ENCODE results near the gene NUTF2.
A peak's percentile ranks its signal among the peaks of the same experiment; 100 is the strongest.

Gene NUTF2

DNA sequence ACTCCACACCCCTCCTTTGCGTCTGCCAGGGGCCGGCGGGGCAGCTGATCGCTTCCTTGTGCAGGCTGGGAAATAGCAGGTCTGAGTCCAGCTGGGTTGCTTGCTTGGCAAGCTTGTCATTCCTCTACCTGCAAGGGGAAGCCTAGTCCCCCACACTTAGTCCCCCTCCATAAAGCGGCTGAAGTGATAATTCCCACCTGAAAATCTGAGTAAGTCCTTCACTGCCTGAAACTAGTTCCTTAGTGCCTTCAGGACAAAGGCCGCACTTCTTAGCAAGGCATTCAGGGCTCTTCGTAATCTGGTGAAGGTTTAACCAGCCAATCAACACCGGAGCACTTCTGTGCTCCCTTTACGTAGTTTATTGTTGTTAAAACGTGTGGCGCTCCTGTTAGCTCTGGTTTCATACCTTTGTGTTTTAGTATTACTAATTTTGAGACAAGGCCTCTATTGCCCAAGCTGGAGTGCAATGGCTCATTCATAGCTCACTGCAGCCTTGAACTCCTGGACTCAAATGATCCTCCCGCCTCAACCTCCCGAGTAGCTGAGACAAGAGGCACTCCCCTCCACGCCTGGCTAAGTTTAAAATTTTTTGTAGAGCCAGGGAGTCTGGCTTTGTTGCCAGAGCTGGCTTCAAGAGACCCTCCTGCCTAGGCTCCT lies 47.1 kb downstream of the NUTF2 start:
- H3K4me1 ChIP-seq (ENCODE audit: insufficient read depth, poor library complexity, severe bottlenecking), result peaks cover 12% of the 10 kb centered on the region
- no peaks in the 10 kb centered on the region for H3K36me3 ChIP-seq (ENCODE audit: low read depth)
- H3K27ac ChIP-seq (ENCODE audit: poor library complexity, severe bottlenecking), result peak overlapping the region; percentile 42
- ATAC-seq (ENCODE audit: low read depth) (peak; percentile 13; the same call in 2 of the 3 replicates), DNase-seq (ENCODE audit: low spot score) (no peak)
- H3K4me3 ChIP-seq (ENCODE audit: severe bottlenecking), result peak overlapping the region; percentile 96
- H3K9me3 ChIP-seq (ENCODE audit: severe bottlenecking), result no peaks in the 10 kb centered on the region
- H3K27me3 ChIP-seq (ENCODE audit: insufficient read depth, poor library complexity, severe bottlenecking), result no peaks in the 10 kb centered on the region
- TF ChIP-seq, protein P1, sequence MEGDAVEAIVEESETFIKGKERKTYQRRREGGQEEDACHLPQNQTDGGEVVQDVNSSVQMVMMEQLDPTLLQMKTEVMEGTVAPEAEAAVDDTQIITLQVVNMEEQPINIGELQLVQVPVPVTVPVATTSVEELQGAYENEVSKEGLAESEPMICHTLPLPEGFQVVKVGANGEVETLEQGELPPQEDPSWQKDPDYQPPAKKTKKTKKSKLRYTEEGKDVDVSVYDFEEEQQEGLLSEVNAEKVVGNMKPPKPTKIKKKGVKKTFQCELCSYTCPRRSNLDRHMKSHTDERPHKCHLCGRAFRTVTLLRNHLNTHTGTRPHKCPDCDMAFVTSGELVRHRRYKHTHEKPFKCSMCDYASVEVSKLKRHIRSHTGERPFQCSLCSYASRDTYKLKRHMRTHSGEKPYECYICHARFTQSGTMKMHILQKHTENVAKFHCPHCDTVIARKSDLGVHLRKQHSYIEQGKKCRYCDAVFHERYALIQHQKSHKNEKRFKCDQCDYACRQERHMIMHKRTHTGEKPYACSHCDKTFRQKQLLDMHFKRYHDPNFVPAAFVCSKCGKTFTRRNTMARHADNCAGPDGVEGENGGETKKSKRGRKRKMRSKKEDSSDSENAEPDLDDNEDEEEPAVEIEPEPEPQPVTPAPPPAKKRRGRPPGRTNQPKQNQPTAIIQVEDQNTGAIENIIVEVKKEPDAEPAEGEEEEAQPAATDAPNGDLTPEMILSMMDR (IDR thresholded peaks at IDR 0.05; ENCODE audit: poor library complexity, severe bottlenecking), result no peak

DNA sequence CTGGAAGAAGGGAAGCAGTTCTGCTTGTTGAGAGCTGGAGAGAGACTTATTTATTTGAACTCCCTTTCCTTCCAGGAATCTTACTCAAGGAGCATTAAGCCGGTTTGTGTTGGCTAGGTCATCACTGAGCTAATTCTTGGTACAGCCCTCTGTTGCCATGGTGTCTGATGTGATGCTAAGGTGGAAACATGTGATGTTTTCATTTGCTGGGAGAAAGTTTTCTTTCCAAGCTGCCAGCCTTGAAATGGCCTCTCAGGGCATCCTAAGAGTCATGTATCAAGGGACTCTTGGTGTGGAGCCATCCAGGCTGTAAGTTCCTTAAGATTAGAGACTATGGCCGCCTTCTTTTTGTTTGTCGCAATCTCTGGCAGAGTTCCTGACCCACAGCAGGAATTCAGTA lies 50.5 kb downstream of the NUTF2 start:
- Histone ChIP-seq H3K36me3 (ENCODE audit: low read depth) (no peaks in the 10 kb centered on the region; the same call in 1 of the 2 replicates), H3K4me1 (ENCODE audit: insufficient read depth, poor library complexity, severe bottlenecking) (peaks cover 10% of the 10 kb centered on the region), H3K27me3 (ENCODE audit: insufficient read depth, poor library complexity, severe bottlenecking) (no peaks in the 10 kb centered on the region), H3K4me3 (ENCODE audit: severe bottlenecking) (no peak overlapping the region), H3K9me3 (ENCODE audit: severe bottlenecking) (peaks cover 4% of the 10 kb centered on the region), H3K27ac (ENCODE audit: poor library complexity, severe bottlenecking) (no peak overlapping the region)
- TF ChIP-seq, protein P1 (IDR thresholded peaks at IDR 0.05; ENCODE audit: poor library complexity, severe bottlenecking), result no peak
- no peak for DNase-seq (ENCODE audit: low spot score)
- ATAC-seq (ENCODE audit: low read depth), result no peak

DNA sequence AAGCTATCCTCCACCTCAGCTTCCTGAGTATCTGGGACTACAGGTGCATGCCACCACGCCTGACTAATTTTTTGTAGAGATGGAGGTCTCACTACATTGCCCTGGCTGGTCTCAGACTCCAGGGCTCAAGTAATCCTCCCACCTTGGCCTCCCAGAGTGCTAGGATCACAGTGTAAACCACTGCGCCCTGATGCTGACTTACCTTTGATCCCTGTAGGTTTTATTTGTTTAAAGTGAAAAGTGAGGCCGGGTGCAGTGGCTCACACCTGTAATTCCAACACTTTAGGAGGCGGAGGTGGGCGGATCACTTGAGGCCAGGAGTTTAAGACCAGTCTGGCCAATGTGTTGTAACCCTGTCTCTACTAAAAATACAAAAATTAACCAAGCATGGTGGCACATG lies 55.0 kb downstream of the NUTF2 start:
- H3K4me3 ChIP-seq (ENCODE audit: severe bottlenecking), result no peak overlapping the region
- H3K36me3 ChIP-seq (ENCODE audit: low read depth), result peaks cover 4% of the 10 kb centered on the region; the same call in 1 of the 2 replicates
- H3K4me1 ChIP-seq (ENCODE audit: insufficient read depth, poor library complexity, severe bottlenecking), result no peaks in the 10 kb centered on the region
- ATAC-seq (ENCODE audit: low read depth) (no peak), DNase-seq (ENCODE audit: low spot score) (no peak)
- H3K27ac ChIP-seq (ENCODE audit: poor library complexity, severe bottlenecking), result no peak overlapping the region
- peaks cover 4% of the 10 kb centered on the region for H3K9me3 ChIP-seq (ENCODE audit: severe bottlenecking)
- TF ChIP-seq, protein P1 (IDR thresholded peaks at IDR 0.05; ENCODE audit: poor library complexity, severe bottlenecking), result no peak
- H3K27me3 ChIP-seq (ENCODE audit: insufficient read depth, poor library complexity, severe bottlenecking), result no peaks in the 10 kb centered on the region

DNA sequence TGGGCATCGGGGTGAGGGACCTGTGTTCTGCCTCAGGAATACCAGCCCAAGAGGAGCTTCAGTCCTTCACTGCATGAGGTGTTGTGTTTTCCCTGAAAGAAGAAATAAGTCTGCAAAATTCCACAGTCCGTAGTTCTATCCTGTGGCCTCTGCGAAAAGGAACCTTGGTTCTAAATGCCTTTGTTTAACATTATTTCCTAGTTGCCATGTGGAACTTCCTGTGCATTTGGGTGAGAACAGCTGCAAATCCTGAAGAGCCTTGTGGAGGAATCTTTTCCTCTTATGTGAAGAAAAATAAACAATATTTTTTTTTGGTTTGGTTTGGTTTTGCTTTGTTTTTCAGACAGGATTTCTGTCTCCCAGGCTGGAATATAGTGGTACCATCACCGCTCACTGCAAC lies 56.1 kb downstream of the NUTF2 start:
- Histone ChIP-seq H3K27ac (ENCODE audit: poor library complexity, severe bottlenecking) (no peak overlapping the region), H3K9me3 (ENCODE audit: severe bottlenecking) (peaks cover 4% of the 10 kb centered on the region), H3K27me3 (ENCODE audit: insufficient read depth, poor library complexity, severe bottlenecking) (no peaks in the 10 kb centered on the region), H3K36me3 (ENCODE audit: low read depth) (peaks cover 4% of the 10 kb centered on the region; the same call in 1 of the 2 replicates), H3K4me3 (ENCODE audit: severe bottlenecking) (no peak overlapping the region), H3K4me1 (ENCODE audit: insufficient read depth, poor library complexity, severe bottlenecking) (no peaks in the 10 kb centered on the region)
- TF ChIP-seq, protein P1 (IDR thresholded peaks at IDR 0.05; ENCODE audit: poor library complexity, severe bottlenecking), result no peak
- ATAC-seq (ENCODE audit: low read depth) (no peak), DNase-seq (ENCODE audit: low spot score) (no peak)
